Measurements from ENCODE around the gene SMYD3. TPM values are rescaled to one million over a fixed set of nuclear protein-coding genes. Genes with fewer than 3 reads are reported as not detected.
"Not testable (repeated sequence)": the region's sequence is repeated elsewhere in the genome, so short reads cannot be mapped to it uniquely, and the experiment has no call there.

The SMYD3 gene
- total and polyA plus RNA-seq, 2 experiments from 2014 or later = 30.8 to 68.5 TPM

GRCh38 chr1:245730801-245731200 is 776.3 kb downstream of the SMYD3 start:
- Histone ChIP-seq H3K9me3 (ENCODE audit: low read depth) (no peaks in the 10 kb centered on the region), H3K27ac (no peak overlapping the region), H3K4me1 (ENCODE audit: insufficient read depth) (no peaks in the 10 kb centered on the region), H3K36me3 (replicated peaks; ENCODE audit: insufficient read depth, low read depth) (no peaks in the 10 kb centered on the region), H3K4me3 (no peak overlapping the region), H4K20me1 (ENCODE audit: insufficient read depth, poor library complexity, severe bottlenecking) (no peaks in the 10 kb centered on the region), H2AFZ (no peak overlapping the region), H3K4me2 (no peak overlapping the region), H3K27me3 (no peaks in the 10 kb centered on the region), H3K79me2 (no peaks in the 10 kb centered on the region), H3K9me2 (replicated peaks; ENCODE audit: insufficient read depth) (no peaks in the 10 kb centered on the region)
- DNase-seq (ENCODE audit: low spot score) = no peak
- 83% methylated on average over 2 of the region's 2 CpGs for WGBS (ENCODE audit: low lambda C conversion rate, missing lambda C conversion rate)
- no peak for TF ChIP-seq EZH2phosphoT487 (IDR thresholded peaks at IDR 0.05; ENCODE audit: low read depth, severe bottlenecking, unreplicated experiment)
- TF ChIP-seq, protein P1, sequence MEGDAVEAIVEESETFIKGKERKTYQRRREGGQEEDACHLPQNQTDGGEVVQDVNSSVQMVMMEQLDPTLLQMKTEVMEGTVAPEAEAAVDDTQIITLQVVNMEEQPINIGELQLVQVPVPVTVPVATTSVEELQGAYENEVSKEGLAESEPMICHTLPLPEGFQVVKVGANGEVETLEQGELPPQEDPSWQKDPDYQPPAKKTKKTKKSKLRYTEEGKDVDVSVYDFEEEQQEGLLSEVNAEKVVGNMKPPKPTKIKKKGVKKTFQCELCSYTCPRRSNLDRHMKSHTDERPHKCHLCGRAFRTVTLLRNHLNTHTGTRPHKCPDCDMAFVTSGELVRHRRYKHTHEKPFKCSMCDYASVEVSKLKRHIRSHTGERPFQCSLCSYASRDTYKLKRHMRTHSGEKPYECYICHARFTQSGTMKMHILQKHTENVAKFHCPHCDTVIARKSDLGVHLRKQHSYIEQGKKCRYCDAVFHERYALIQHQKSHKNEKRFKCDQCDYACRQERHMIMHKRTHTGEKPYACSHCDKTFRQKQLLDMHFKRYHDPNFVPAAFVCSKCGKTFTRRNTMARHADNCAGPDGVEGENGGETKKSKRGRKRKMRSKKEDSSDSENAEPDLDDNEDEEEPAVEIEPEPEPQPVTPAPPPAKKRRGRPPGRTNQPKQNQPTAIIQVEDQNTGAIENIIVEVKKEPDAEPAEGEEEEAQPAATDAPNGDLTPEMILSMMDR (IDR thresholded peaks at IDR 0.05; ENCODE audit: poor library complexity) = no peak
- no peak for TF ChIP-seq EZH2 (IDR thresholded peaks at IDR 0.05; ENCODE audit: borderline replicate concordance)

GRCh38 chr1:245728035-245728434 is 779.0 kb downstream of the SMYD3 start:
- DNase-seq (ENCODE audit: low spot score); H3K4me3 ChIP-seq; H3K36me3 ChIP-seq (replicated peaks; ENCODE audit: insufficient read depth, low read depth); H3K4me1 ChIP-seq (ENCODE audit: insufficient read depth); H2AFZ ChIP-seq; H3K9me2 ChIP-seq (replicated peaks; ENCODE audit: insufficient read depth); H3K27ac ChIP-seq; H4K20me1 ChIP-seq (ENCODE audit: insufficient read depth, poor library complexity, severe bottlenecking); H3K27me3 ChIP-seq; H3K9me3 ChIP-seq (ENCODE audit: low read depth); H3K79me2 ChIP-seq; H3K4me2 ChIP-seq: not testable (repeated sequence)
- WGBS (ENCODE audit: low lambda C conversion rate, missing lambda C conversion rate) = 94% methylated on average over 3 of the region's 3 CpGs

- no peaks in the 10 kb centered on the region for H3K4me1 ChIP-seq (ENCODE audit: insufficient read depth)
- H3K4me2 ChIP-seq = no peak overlapping the region
- no peaks in the 10 kb centered on the region for H3K27me3 ChIP-seq
- no peaks in the 10 kb centered on the region for H3K9me2 ChIP-seq (replicated peaks; ENCODE audit: insufficient read depth)
- no peaks in the 10 kb centered on the region for H3K79me2 ChIP-seq
- no peak overlapping the region for H2AFZ ChIP-seq
- no peak overlapping the region for H3K27ac ChIP-seq
- H3K4me3 ChIP-seq = no peak overlapping the region
- 68% methylated on average over 4 of the region's 4 CpGs for WGBS (ENCODE audit: low lambda C conversion rate, missing lambda C conversion rate)
- no peak for TF ChIP-seq EZH2 (IDR thresholded peaks at IDR 0.05; ENCODE audit: borderline replicate concordance)
- TF ChIP-seq EZH2phosphoT487 (IDR thresholded peaks at IDR 0.05; ENCODE audit: low read depth, severe bottlenecking, unreplicated experiment) = no peak
- H3K9me3 ChIP-seq (ENCODE audit: low read depth) = no peaks in the 10 kb centered on the region
- no peaks in the 10 kb centered on the region for H4K20me1 ChIP-seq (ENCODE audit: insufficient read depth, poor library complexity, severe bottlenecking)
- no peak for DNase-seq (ENCODE audit: low spot score)
- H3K36me3 ChIP-seq (replicated peaks; ENCODE audit: insufficient read depth, low read depth) = no peaks in the 10 kb centered on the region
These were observed 785.6 kb downstream of the SMYD3 start for GRCh38 chr1:245721488-245721887.

- TF ChIP-seq EZH2phosphoT487 (IDR thresholded peaks at IDR 0.05; ENCODE audit: low read depth, severe bottlenecking, unreplicated experiment) (no peak), EZH2 (IDR thresholded peaks at IDR 0.05; ENCODE audit: borderline replicate concordance) (no peak)
- TF ChIP-seq, protein P1 (IDR thresholded peaks at IDR 0.05; ENCODE audit: poor library complexity) = no peak
- DNase-seq (ENCODE audit: low spot score) = no peak
- 95% methylated on average over 4 of the region's 4 CpGs for WGBS (ENCODE audit: low lambda C conversion rate, missing lambda C conversion rate)
- Histone ChIP-seq H3K27me3 (no peaks in the 10 kb centered on the region), H3K9me3 (ENCODE audit: low read depth) (no peaks in the 10 kb centered on the region), H4K20me1 (ENCODE audit: insufficient read depth, poor library complexity, severe bottlenecking) (no peaks in the 10 kb centered on the region), H3K4me3 (no peak overlapping the region), H3K79me2 (no peaks in the 10 kb centered on the region), H3K36me3 (replicated peaks; ENCODE audit: insufficient read depth, low read depth) (no peaks in the 10 kb centered on the region), H3K9me2 (replicated peaks; ENCODE audit: insufficient read depth) (no peaks in the 10 kb centered on the region), H3K4me1 (ENCODE audit: insufficient read depth) (no peaks in the 10 kb centered on the region), H3K27ac (no peak overlapping the region), H3K4me2 (no peak overlapping the region), H2AFZ (no peak overlapping the region)
These were observed 788.1 kb downstream of the SMYD3 start for GRCh38 chr1:245718951-245719350.

Data from hepatocyte (in vitro differentiated cells).